ENCODE data around the gene LUZP1. TPM values are rescaled to one million over a fixed set of nuclear protein-coding genes. Genes with fewer than 3 reads are reported as not detected.
A peak's percentile ranks its signal among the peaks of the same experiment; 100 is the strongest.

The LUZP1 gene
- total and polyA plus RNA-seq, 10 of the 15 experiments (the other 5 are each of a cell fraction or from before 2014, with no cell fraction given) = 11.3 to 28.2 (median 17.3) TPM

DNA sequence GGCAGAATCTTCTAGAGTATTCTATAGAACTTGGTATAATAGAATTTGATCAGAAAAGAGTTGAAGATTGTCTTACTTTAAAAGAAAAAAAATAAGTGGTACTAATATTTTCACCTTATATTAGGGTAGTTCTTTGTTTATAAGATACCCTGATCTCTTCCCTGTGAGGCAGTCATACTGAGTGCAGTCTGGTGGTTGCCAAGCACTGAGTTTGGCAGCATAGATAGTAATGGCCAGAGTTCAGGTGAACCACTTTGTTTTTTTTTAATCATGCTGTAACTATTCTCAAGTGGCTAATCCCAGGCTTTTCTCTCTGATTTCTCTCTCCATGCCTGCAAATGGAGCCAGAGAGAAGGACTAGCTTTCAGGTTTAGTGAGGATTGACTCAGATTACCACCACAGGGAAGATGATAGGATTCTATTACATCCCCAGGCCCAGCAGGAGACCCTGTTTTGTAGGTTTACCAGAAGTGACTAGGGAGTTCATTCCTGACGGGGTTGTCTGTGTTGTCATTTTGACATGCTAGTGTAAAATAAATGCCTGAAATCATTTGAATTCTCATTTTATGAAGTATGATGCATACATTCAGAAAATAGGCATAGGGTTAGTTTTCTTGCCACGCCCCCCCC lies 132.7 kb downstream of the LUZP1 start:
- no peak overlapping the region for H3K9ac ChIP-seq (ENCODE audit: control insufficient read depth, insufficient read depth, low read length)
- no peak overlapping the region for H3K4me2 ChIP-seq (ENCODE audit: control insufficient read depth, insufficient read depth)
- H4K20me1 ChIP-seq (ENCODE audit: control insufficient read depth, insufficient read depth) = no peaks in the 10 kb centered on the region
- no TSS peak for BruUV-seq (replicated peaks)
- H3K36me3 ChIP-seq (ENCODE audit: control insufficient read depth in 2 of 2, insufficient read depth in 2 of 2, low read length in 1 of 2) = peaks cover 0 to 3% of the 10 kb centered on the region in 2 experiments; a peak in 1 of 4 replicates
- no peak for DNase-seq (ENCODE audit: low read depth, low spot score)
- H2AFZ ChIP-seq (ENCODE audit: control insufficient read depth, low read depth, low read length) = no peak overlapping the region
- no peak overlapping the region for H3K4me3 ChIP-seq
- peaks cover 34% of the 10 kb centered on the region for H3K4me1 ChIP-seq (ENCODE audit: control insufficient read depth, insufficient read depth, low read length)
- ChIA-PET POLR2A (no interaction called here), RAD21 (ENCODE audit: unreplicated experiment) (interaction anchor here (0.6 kb wide), 1 partner anchor 689 kb away, joined by 3 read pairs; no protein-coding TSS in a partner anchor), SMC1A (ENCODE audit: uncharacterized antibody, unreplicated experiment) (interaction anchor here (1.3 kb wide), 1 partner anchor 7 kb away, joined by 3 read pairs; no protein-coding TSS in a partner anchor), CTCF (interaction anchor here (1.0 to 1.7 kb wide), 3 partner anchors 8 to 12 kb away, joined by 3 to 8 read pairs (median 3); no protein-coding TSS in a partner anchor)
- TF ChIP-seq CBX3 (IDR thresholded peaks at IDR 0.05; ENCODE audit: borderline replicate concordance, low read depth) (no peak), RB1 (IDR thresholded peaks at IDR 0.05; ENCODE audit: borderline replicate concordance) (no peak), RUNX3 (IDR thresholded peaks at IDR 0.05; ENCODE audit: low read length) (no peak), ZNF384 (IDR thresholded peaks at IDR 0.05; ENCODE audit: borderline replicate concordance, low read depth, low read length) (no peak), ZBED1 (IDR thresholded peaks at IDR 0.05; ENCODE audit: borderline replicate concordance) (no peak), TCF7 (IDR thresholded peaks at IDR 0.05; ENCODE audit: borderline replicate concordance) (no peak), HCFC1 (IDR thresholded peaks at IDR 0.05; ENCODE audit: low read length) (no peak)
- no peak overlapping the region for H3K27ac ChIP-seq (ENCODE audit: control insufficient read depth, insufficient read depth)
- no peak for ATAC-seq
- intact Hi-C loops (cut with micrococcal nuclease; ENCODE audit: unreplicated experiment) (no loop called here), in situ Hi-C loops (cut with MboI) (no loop called here)
- H3K9me3 ChIP-seq (replicated peaks; ENCODE audit: control insufficient read depth, insufficient read depth, low read length) = no peaks in the 10 kb centered on the region
- WGBS (ENCODE audit: insufficient coverage, insufficient replicate concordance, low lambda C conversion rate, missing lambda C conversion rate) = 93% methylated on average over 2 of the region's 2 CpGs
- no peak for FAIRE-seq
- H3K79me2 ChIP-seq (ENCODE audit: control insufficient read depth, insufficient read depth, low read length) = peaks cover 80% of the 10 kb centered on the region
- H3K27me3 ChIP-seq (replicated peaks in 1 of 2; ENCODE audit: control insufficient read depth in 2 of 2, insufficient read depth in 2 of 2, low read length in 1 of 2) = no peaks in the 10 kb centered on the region

Small RNAs within 50 kb of the gene (microRNA-seq; reads per million reads assigned to microRNA genes)
- gene MIR3115 (3.2 reads per million, percentile 17 among the genes with 10 or more reads in this experiment), gene MIR4419A (not detected)

Small RNAs within 50 kb of the gene (small RNA-seq; reads per million reads assigned to genes)
- gene MIR3115 = not detected
- gene MIR4419A = not detected
- gene RNU6-135P = not detected
- not detected for gene RNU6-514P

Other genes starting within 250 kb of the LUZP1 start
- gene LACTBL1, start 196.0 kb downstream of the LUZP1 start, total RNA-seq (2014; rRNA removed) = not detected in 2 replicates
- not detected in 2 replicates for gene LACTBL1, start 196.0 kb downstream of the LUZP1 start, total RNA-seq (2014; rRNA removed; fragmentation: Illumina TruSeq; extraction: Trizol)
- gene LACTBL1, start 196.0 kb downstream of the LUZP1 start, total RNA-seq (2021) = not detected in 2 replicates
- gene LACTBL1, start 196.0 kb downstream of the LUZP1 start, polyA plus RNA-seq (2011; rRNA removed) = not detected in 2 replicates
- gene LACTBL1, start 196.0 kb downstream of the LUZP1 start, polyA plus RNA-seq (2014; fragmentation: Illumina TruSeq; extraction: Trizol) = not detected in 2 replicates
- gene LACTBL1, start 196.0 kb downstream of the LUZP1 start, polyA plus RNA-seq (2014; fragmentation: Nextera tagmentation; extraction: Ambion mirVana) = not detected
- 0.08 TPM in 1 of 2 replicates, not detected in the other for gene LACTBL1, start 196.0 kb downstream of the LUZP1 start, polyA plus RNA-seq (2014; rRNA removed)
- gene LACTBL1, start 196.0 kb downstream of the LUZP1 start, polyA plus RNA-seq (2016; fragmentation: Nextera tagmentation; extraction: Ambion mirVana) = not detected
- gene TEX46, start 153.0 kb downstream of the LUZP1 start, total RNA-seq (2014; rRNA removed) = not detected in 2 replicates
- gene TEX46, start 153.0 kb downstream of the LUZP1 start, total RNA-seq (2014; rRNA removed; fragmentation: Illumina TruSeq; extraction: Trizol) = not detected in 2 replicates
- gene TEX46, start 153.0 kb downstream of the LUZP1 start, total RNA-seq (2021) = not detected in 2 replicates
- gene TEX46, start 153.0 kb downstream of the LUZP1 start, polyA plus RNA-seq (2011; rRNA removed) = 0.23 TPM in 1 of 2 replicates, not detected in the other
- not detected in 2 replicates for gene TEX46, start 153.0 kb downstream of the LUZP1 start, polyA plus RNA-seq (2014; fragmentation: Illumina TruSeq; extraction: Trizol)
- under 1 TPM in 1 of 2 experiments, not detected in 1; 0.42 TPM for gene TEX46, start 153.0 kb downstream of the LUZP1 start, polyA plus RNA-seq (2014; fragmentation: Nextera tagmentation; extraction: Ambion mirVana)
- gene TEX46, start 153.0 kb downstream of the LUZP1 start, polyA plus RNA-seq (2014; rRNA removed) = not detected in 2 replicates
- gene TEX46, start 153.0 kb downstream of the LUZP1 start, polyA plus RNA-seq (2016; fragmentation: Nextera tagmentation; extraction: Ambion mirVana) = under 1 TPM in 1 of 2 experiments, not detected in 1; 0.48 TPM
- 118 and 139 TPM in 2 replicates for gene KDM1A, start 149.4 kb downstream of the LUZP1 start, total RNA-seq (2014; rRNA removed)
- gene KDM1A, start 149.4 kb downstream of the LUZP1 start, total RNA-seq (2014; rRNA removed; fragmentation: Illumina TruSeq; extraction: Trizol) = 111 and 117 TPM in 2 replicates
- 109 and 110 TPM in 2 replicates for gene KDM1A, start 149.4 kb downstream of the LUZP1 start, total RNA-seq (2021)
- 86.4 and 94.7 TPM in 2 replicates for gene KDM1A, start 149.4 kb downstream of the LUZP1 start, polyA plus RNA-seq (2011; rRNA removed)
- 103 and 113 TPM in 2 replicates for gene KDM1A, start 149.4 kb downstream of the LUZP1 start, polyA plus RNA-seq (2014; fragmentation: Illumina TruSeq; extraction: Trizol)
- 10 to 100 TPM; 39.2 to 59.5 TPM for gene KDM1A, start 149.4 kb downstream of the LUZP1 start, polyA plus RNA-seq (2014; fragmentation: Nextera tagmentation; extraction: Ambion mirVana)
- 99.6 and 108 TPM in 2 replicates for gene KDM1A, start 149.4 kb downstream of the LUZP1 start, polyA plus RNA-seq (2014; rRNA removed)
- gene KDM1A, start 149.4 kb downstream of the LUZP1 start, polyA plus RNA-seq (2016; fragmentation: Nextera tagmentation; extraction: Ambion mirVana) = 10 to 100 TPM; 75.1 to 90.2 TPM
- not detected in 2 replicates for gene HTR1D, start 48.6 kb upstream of the LUZP1 start, total RNA-seq (2014; rRNA removed)
- gene HTR1D, start 48.6 kb upstream of the LUZP1 start, total RNA-seq (2014; rRNA removed; fragmentation: Illumina TruSeq; extraction: Trizol) = not detected in 2 replicates
- gene HTR1D, start 48.6 kb upstream of the LUZP1 start, total RNA-seq (2021) = not detected in 2 replicates
- gene HTR1D, start 48.6 kb upstream of the LUZP1 start, polyA plus RNA-seq (2011; rRNA removed) = 0.04 and 0.07 TPM in 2 replicates
- gene HTR1D, start 48.6 kb upstream of the LUZP1 start, polyA plus RNA-seq (2014; fragmentation: Illumina TruSeq; extraction: Trizol) = not detected in 2 replicates
- gene HTR1D, start 48.6 kb upstream of the LUZP1 start, polyA plus RNA-seq (2014; fragmentation: Nextera tagmentation; extraction: Ambion mirVana) = not detected
- not detected in 2 replicates for gene HTR1D, start 48.6 kb upstream of the LUZP1 start, polyA plus RNA-seq (2014; rRNA removed)
- not detected for gene HTR1D, start 48.6 kb upstream of the LUZP1 start, polyA plus RNA-seq (2016; fragmentation: Nextera tagmentation; extraction: Ambion mirVana)
- gene HNRNPR, start 175.4 kb upstream of the LUZP1 start, total RNA-seq (2014; rRNA removed) = 107 and 127 TPM in 2 replicates
- 230 and 249 TPM in 2 replicates for gene HNRNPR, start 175.4 kb upstream of the LUZP1 start, total RNA-seq (2014; rRNA removed; fragmentation: Illumina TruSeq; extraction: Trizol)
- 190 and 194 TPM in 2 replicates for gene HNRNPR, start 175.4 kb upstream of the LUZP1 start, total RNA-seq (2021)
- gene HNRNPR, start 175.4 kb upstream of the LUZP1 start, polyA plus RNA-seq (2011; rRNA removed) = 279 and 291 TPM in 2 replicates
- gene HNRNPR, start 175.4 kb upstream of the LUZP1 start, polyA plus RNA-seq (2014; fragmentation: Illumina TruSeq; extraction: Trizol) = 280 and 322 TPM in 2 replicates
- gene HNRNPR, start 175.4 kb upstream of the LUZP1 start, polyA plus RNA-seq (2014; fragmentation: Nextera tagmentation; extraction: Ambion mirVana) = 100 to 1,000 TPM in 1 of 2 experiments, 10 to 100 TPM in 1; 80.5 to 138 TPM
- 166 and 190 TPM in 2 replicates for gene HNRNPR, start 175.4 kb upstream of the LUZP1 start, polyA plus RNA-seq (2014; rRNA removed)
- 100 to 1,000 TPM; 242 to 260 TPM for gene HNRNPR, start 175.4 kb upstream of the LUZP1 start, polyA plus RNA-seq (2016; fragmentation: Nextera tagmentation; extraction: Ambion mirVana)
- gene ZNF436, start 201.0 kb upstream of the LUZP1 start, total RNA-seq (2014; rRNA removed) = 3.4 and 3.8 TPM in 2 replicates
- gene ZNF436, start 201.0 kb upstream of the LUZP1 start, total RNA-seq (2014; rRNA removed; fragmentation: Illumina TruSeq; extraction: Trizol) = 3.5 and 3.8 TPM in 2 replicates
- gene ZNF436, start 201.0 kb upstream of the LUZP1 start, total RNA-seq (2021) = 3.1 and 3.2 TPM in 2 replicates
- 4.7 and 6.3 TPM in 2 replicates for gene ZNF436, start 201.0 kb upstream of the LUZP1 start, polyA plus RNA-seq (2011; rRNA removed)
- gene ZNF436, start 201.0 kb upstream of the LUZP1 start, polyA plus RNA-seq (2014; fragmentation: Illumina TruSeq; extraction: Trizol) = 3.4 and 4.5 TPM in 2 replicates
- gene ZNF436, start 201.0 kb upstream of the LUZP1 start, polyA plus RNA-seq (2014; fragmentation: Nextera tagmentation; extraction: Ambion mirVana) = 1 to 10 TPM in 1 of 2 experiments, under 1 TPM in 1; 0.85 to 1.1 TPM
- 1.8 and 1.9 TPM in 2 replicates for gene ZNF436, start 201.0 kb upstream of the LUZP1 start, polyA plus RNA-seq (2014; rRNA removed)
- gene ZNF436, start 201.0 kb upstream of the LUZP1 start, polyA plus RNA-seq (2016; fragmentation: Nextera tagmentation; extraction: Ambion mirVana) = 1 to 10 TPM; 2.6 to 2.9 TPM

Data from GM12878 (cell line).